ENCODE results near the gene TRIM47. TPM values are rescaled to one million over a fixed set of nuclear protein-coding genes. Genes with fewer than 3 reads are reported as not detected.

The TRIM47 gene
- total RNA-seq, 1 experiment from 2014 or later, result 25.7 TPM

DNA sequence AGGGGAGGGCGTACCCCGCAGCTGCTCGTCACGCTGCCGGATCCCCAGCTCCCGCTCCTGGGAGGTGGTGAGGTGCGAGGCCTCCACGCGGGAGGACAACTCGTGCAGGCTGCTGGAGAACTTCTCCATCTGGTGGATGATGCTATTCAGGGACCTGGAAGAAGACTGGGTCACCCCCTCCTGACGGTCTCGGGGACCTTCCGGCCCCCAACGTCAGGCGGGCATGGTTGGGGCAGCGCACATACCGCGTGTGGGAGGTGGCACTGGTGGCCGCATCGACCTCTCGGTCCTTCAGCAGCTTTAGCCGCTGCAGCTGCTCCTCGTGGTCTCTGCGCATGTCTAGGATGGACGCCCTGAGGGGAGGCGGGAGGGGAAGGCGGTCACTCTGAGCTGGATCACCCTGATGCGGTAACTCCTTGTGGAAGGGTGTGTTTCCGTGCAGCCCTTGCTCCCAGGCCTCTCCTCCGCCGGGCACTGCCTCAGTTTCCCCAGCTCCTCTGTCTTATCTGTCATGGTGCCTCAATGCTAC lies 39.6 kb upstream of the TRIM47 start:
- Mint-ChIP-seq H3K4me1 (ENCODE audit: insufficient read depth, unreplicated experiment) (no peaks in the 10 kb centered on the region), H3K27ac (ENCODE audit: low read depth, unreplicated experiment) (no peak overlapping the region), H3K36me3 (ENCODE audit: insufficient read depth, unreplicated experiment) (peaks cover 20% of the 10 kb centered on the region), H3K27me3 (ENCODE audit: insufficient read depth, unreplicated experiment) (no peaks in the 10 kb centered on the region), H3K9me3 (ENCODE audit: unreplicated experiment) (no peaks in the 10 kb centered on the region), H3K4me3 (ENCODE audit: unreplicated experiment) (no peak overlapping the region)
- TF ChIP-seq, protein P1, sequence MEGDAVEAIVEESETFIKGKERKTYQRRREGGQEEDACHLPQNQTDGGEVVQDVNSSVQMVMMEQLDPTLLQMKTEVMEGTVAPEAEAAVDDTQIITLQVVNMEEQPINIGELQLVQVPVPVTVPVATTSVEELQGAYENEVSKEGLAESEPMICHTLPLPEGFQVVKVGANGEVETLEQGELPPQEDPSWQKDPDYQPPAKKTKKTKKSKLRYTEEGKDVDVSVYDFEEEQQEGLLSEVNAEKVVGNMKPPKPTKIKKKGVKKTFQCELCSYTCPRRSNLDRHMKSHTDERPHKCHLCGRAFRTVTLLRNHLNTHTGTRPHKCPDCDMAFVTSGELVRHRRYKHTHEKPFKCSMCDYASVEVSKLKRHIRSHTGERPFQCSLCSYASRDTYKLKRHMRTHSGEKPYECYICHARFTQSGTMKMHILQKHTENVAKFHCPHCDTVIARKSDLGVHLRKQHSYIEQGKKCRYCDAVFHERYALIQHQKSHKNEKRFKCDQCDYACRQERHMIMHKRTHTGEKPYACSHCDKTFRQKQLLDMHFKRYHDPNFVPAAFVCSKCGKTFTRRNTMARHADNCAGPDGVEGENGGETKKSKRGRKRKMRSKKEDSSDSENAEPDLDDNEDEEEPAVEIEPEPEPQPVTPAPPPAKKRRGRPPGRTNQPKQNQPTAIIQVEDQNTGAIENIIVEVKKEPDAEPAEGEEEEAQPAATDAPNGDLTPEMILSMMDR (IDR thresholded peaks at IDR 0.05; ENCODE audit: unreplicated experiment), result no peak
- no TSS peak for BruUV-seq (replicated peaks)
- CTCF ChIA-PET, result interaction anchor here (0.8 kb wide), 1 partner anchor 59 kb away, joined by 3 read pairs; no protein-coding TSS in a partner anchor
- POLR2A ChIA-PET, result interaction anchor here (1.2 kb wide), 1 partner anchor 8 kb away, joined by 3 read pairs; no protein-coding TSS in a partner anchor
- intact Hi-C loops (cut with micrococcal nuclease), result no loop called here
- DNase-seq (ENCODE audit: unreplicated experiment), result no peak

DNA sequence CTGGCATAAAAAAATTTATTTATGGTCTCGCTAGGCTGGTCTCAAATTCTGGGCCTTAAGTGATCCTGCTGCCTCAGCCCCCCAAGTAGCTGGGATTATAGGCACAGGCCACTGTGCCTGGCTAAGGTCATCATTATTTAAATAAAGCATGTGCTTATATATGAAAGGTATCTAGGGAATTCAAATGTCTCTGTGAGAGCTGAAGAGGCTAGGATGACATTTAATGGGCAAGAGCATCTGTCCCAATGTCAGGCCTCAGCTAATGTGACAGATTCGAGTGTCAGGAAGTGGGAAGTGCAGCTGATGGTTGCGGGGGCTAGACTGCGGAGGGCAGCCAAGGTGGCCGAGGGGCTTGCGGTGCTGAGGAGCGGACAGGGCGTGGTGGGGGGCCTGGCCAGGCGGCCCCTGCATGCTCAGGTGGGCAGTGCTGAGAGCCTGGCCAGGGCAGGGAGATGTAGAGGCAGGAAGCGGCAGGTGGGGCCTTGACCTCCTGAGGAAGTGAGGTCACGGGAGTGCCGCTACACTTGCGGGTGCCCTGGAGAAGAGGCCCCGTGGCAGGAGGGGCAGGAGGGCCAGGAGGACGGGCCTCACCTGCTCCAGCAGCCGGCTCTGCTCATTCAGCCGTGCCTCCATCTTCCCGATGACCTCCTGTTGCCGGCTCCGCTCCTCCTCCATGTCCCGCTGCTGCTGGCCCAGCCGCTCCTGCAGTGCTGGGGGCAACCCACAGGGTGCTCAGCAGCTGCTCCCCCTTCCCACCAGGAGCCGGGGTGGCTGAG lies 38.9 kb upstream of the TRIM47 start:
- POLR2A ChIA-PET, result interaction anchor here (0.6 to 1.0 kb wide), 3 partner anchors 9 to 286 kb away, joined by 3 read pairs; no protein-coding TSS in a partner anchor

DNA sequence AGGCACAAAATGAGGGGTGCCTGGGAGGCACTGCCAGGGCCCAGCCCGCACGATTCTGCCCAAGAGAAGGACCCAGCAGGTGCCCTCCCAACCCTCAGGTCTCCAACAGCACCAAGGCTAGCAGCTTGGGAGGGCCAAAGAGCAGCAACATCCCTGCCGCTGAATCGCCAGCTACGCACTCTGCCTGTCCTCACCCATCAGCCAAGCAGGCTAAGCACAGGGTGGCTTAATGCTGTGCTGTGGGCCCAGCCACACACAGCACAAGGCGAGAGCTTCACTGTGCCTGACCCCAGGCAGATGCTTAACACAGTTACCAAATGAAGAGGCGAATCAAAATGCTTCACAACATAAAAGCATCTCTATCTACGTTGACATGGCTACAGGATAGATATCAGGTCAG lies 36.9 kb upstream of the TRIM47 start:
- no TSS peak for BruUV-seq (replicated peaks)
- POLR2A ChIA-PET, result interaction anchor here (1.6 kb wide), 1 partner anchor 350 kb away, joined by 3 read pairs; the partner anchor contains the start of gene UBALD2
- Mint-ChIP-seq H3K36me3 (ENCODE audit: insufficient read depth, unreplicated experiment) (peaks cover 21% of the 10 kb centered on the region), H3K27me3 (ENCODE audit: insufficient read depth, unreplicated experiment) (no peaks in the 10 kb centered on the region), H3K4me1 (ENCODE audit: insufficient read depth, unreplicated experiment) (peaks cover 2% of the 10 kb centered on the region), H3K9me3 (ENCODE audit: unreplicated experiment) (no peaks in the 10 kb centered on the region), H3K27ac (ENCODE audit: low read depth, unreplicated experiment) (no peak overlapping the region), H3K4me3 (ENCODE audit: unreplicated experiment) (no peak overlapping the region)
- intact Hi-C loops (cut with micrococcal nuclease), result no loop called here
- DNase-seq (ENCODE audit: unreplicated experiment), result no peak
- CTCF ChIA-PET, result interaction anchor here (0.5 kb wide), 1 partner anchor 551 kb away, joined by 3 read pairs; no protein-coding TSS in a partner anchor
- TF ChIP-seq, protein P1 (IDR thresholded peaks at IDR 0.05; ENCODE audit: unreplicated experiment), result no peak

More for the DNA sequence above, 38.9 kb upstream of the TRIM47 start:
- H3K27me3 Mint-ChIP-seq (ENCODE audit: insufficient read depth, unreplicated experiment), result no peaks in the 10 kb centered on the region
- no peaks in the 10 kb centered on the region for H3K9me3 Mint-ChIP-seq (ENCODE audit: unreplicated experiment)
- H3K4me1 Mint-ChIP-seq (ENCODE audit: insufficient read depth, unreplicated experiment), result no peaks in the 10 kb centered on the region
- peaks cover 20% of the 10 kb centered on the region for H3K36me3 Mint-ChIP-seq (ENCODE audit: insufficient read depth, unreplicated experiment)
- intact Hi-C loops (cut with micrococcal nuclease), result no loop called here
- H3K4me3 Mint-ChIP-seq (ENCODE audit: unreplicated experiment), result no peak overlapping the region
- DNase-seq (ENCODE audit: unreplicated experiment), result no peak
- no peak overlapping the region for H3K27ac Mint-ChIP-seq (ENCODE audit: low read depth, unreplicated experiment)
- BruUV-seq (replicated peaks), result no TSS peak
- TF ChIP-seq, protein P1 (IDR thresholded peaks at IDR 0.05; ENCODE audit: unreplicated experiment), result no peak
- CTCF ChIA-PET, result interaction anchor here (0.8 kb wide), 1 partner anchor 60 kb away, joined by 3 read pairs; no protein-coding TSS in a partner anchor

DNA sequence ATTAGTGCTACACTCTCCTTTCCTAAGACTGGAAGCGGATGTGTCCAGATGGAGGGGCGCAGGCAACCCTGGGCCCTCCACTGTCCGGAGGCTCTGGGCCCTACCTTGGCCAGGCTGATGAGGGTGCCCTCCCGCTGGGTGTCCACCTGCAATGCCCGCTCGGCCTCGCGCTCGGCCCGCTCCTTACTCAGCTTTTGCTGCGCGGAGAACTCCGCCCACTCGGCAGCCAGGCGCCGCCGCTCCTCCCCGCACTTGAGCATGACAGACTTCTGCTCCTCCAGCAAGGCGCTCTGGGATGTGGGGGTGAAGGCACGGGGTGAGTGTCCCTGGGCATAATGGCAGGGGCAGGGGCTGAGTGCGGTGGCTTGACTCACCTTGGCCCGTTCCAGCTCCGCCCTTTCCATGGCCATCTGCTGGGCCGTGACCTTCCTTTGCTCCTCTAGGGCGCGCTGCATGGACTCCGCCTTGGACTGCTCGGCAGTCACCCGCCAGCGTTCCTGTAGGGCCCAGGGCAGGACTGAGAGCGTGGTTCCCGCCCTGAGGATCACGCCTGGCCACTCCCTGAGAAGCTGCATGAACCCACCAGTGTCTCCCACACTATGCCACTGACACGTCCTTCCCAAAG lies 36.4 kb upstream of the TRIM47 start:
- Mint-ChIP-seq H3K9me3 (ENCODE audit: unreplicated experiment) (no peaks in the 10 kb centered on the region), H3K27me3 (ENCODE audit: insufficient read depth, unreplicated experiment) (no peaks in the 10 kb centered on the region), H3K4me3 (ENCODE audit: unreplicated experiment) (no peak overlapping the region), H3K36me3 (ENCODE audit: insufficient read depth, unreplicated experiment) (peaks cover 21% of the 10 kb centered on the region), H3K4me1 (ENCODE audit: insufficient read depth, unreplicated experiment) (peaks cover 7% of the 10 kb centered on the region), H3K27ac (ENCODE audit: low read depth, unreplicated experiment) (no peak overlapping the region)
- BruUV-seq (replicated peaks), result no TSS peak
- CTCF ChIA-PET, result interaction anchor here (1.0 kb wide), 1 partner anchor 282 kb away, joined by 3 read pairs; no protein-coding TSS in a partner anchor
- POLR2A ChIA-PET, result interaction anchor here (1.6 kb wide), 1 partner anchor 350 kb away, joined by 3 read pairs; the partner anchor contains the start of gene UBALD2
- TF ChIP-seq, protein P1 (IDR thresholded peaks at IDR 0.05; ENCODE audit: unreplicated experiment), result no peak
- intact Hi-C loops (cut with micrococcal nuclease), result no loop called here
- no peak for DNase-seq (ENCODE audit: unreplicated experiment)
